Measurements from ENCODE around the gene INPP5K. TPM values are rescaled to one million over a fixed set of nuclear protein-coding genes. Genes with fewer than 3 reads are reported as not detected.

The INPP5K gene
- total and polyA plus RNA-seq, 12 donors, result 11.1 to 91.6 (median 36.2) TPM

GRCh38 chr17:1475321-1475854 is 41.0 kb downstream of the INPP5K start:
- Histone ChIP-seq H3K4me1 (replicated peaks in 1 of 2) (no peaks in the 10 kb centered on the region), H3K9me3 (replicated peaks in 1 of 3) (no peaks in the 10 kb centered on the region), H3K27ac (peak overlapping the region in 1 of 5 donors; percentile 10), H3K36me3 (replicated peaks in 1 of 2) (peaks cover 0 to 67% of the 10 kb centered on the region in 2 donors), H3K27me3 (no peaks in the 10 kb centered on the region), H3K4me3 (no peak overlapping the region)
- intact Hi-C loops (cut with DNase I), result no loop called here
- no peak for TF ChIP-seq CTCF (IDR thresholded peaks at IDR 0.05)
- TF ChIP-seq POLR2A (IDR thresholded peaks at IDR 0.05), result no peak
- WGBS, 4 donors, result 85 to 97% (median 94%) methylated on average over 10 to 15 of the region's 15 CpGs
- DNase-seq, result no peak

GRCh38 chr17:1474402-1475189 is 41.8 kb downstream of the INPP5K start:
- intact Hi-C loops (cut with DNase I), result no loop called here
- DNase-seq, result no peak
- Histone ChIP-seq H3K4me1 (replicated peaks in 1 of 2) (no peaks in the 10 kb centered on the region), H3K36me3 (replicated peaks in 1 of 2) (peaks cover 0 to 64% of the 10 kb centered on the region in 2 donors), H3K27ac (peak overlapping the region in 1 of 5 donors; percentile 10), H3K27me3 (no peaks in the 10 kb centered on the region), H3K9me3 (replicated peaks in 1 of 3) (no peaks in the 10 kb centered on the region), H3K4me3 (no peak overlapping the region)
- WGBS, 4 donors, result 89 to 94% (median 91%) methylated on average over 18 to 31 of the region's 31 CpGs
- TF ChIP-seq POLR2A (IDR thresholded peaks at IDR 0.05) (no peak), CTCF (IDR thresholded peaks at IDR 0.05) (no peak)

- no peaks in the 10 kb centered on the region for H3K27me3 ChIP-seq
- intact Hi-C loops (cut with DNase I), result no loop called here
- H3K36me3 ChIP-seq (replicated peaks in 1 of 2), result peaks cover 0 to 61% of the 10 kb centered on the region in 2 donors
- WGBS, 4 donors, result 89 to 96% (median 95%) methylated on average over 8 to 10 of the region's 10 CpGs
- DNase-seq, result no peak
- no peak overlapping the region for H3K27ac ChIP-seq
- no peaks in the 10 kb centered on the region for H3K9me3 ChIP-seq (replicated peaks in 1 of 3)
- TF ChIP-seq CTCF (IDR thresholded peaks at IDR 0.05) (no peak), POLR2A (IDR thresholded peaks at IDR 0.05) (no peak)
- no peaks in the 10 kb centered on the region for H3K4me1 ChIP-seq (replicated peaks in 1 of 2)
- H3K4me3 ChIP-seq, result no peak overlapping the region
These were observed 42.6 kb downstream of the INPP5K start for GRCh38 chr17:1473841-1474240.

- no peaks in the 10 kb centered on the region for H3K4me1 ChIP-seq (replicated peaks in 1 of 2)
- DNase-seq, result no peak
- WGBS, 4 donors, result 80 to 84% (median 82%) methylated on average over 5 to 11 of the region's 11 CpGs
- H3K9me3 ChIP-seq (replicated peaks in 1 of 3), result no peaks in the 10 kb centered on the region
- no peak overlapping the region for H3K4me3 ChIP-seq
- H3K36me3 ChIP-seq (replicated peaks in 1 of 2), result peaks cover 0 to 61% of the 10 kb centered on the region in 2 donors
- H3K27ac ChIP-seq, result no peak overlapping the region
- no peaks in the 10 kb centered on the region for H3K27me3 ChIP-seq
- TF ChIP-seq POLR2A (IDR thresholded peaks at IDR 0.05) (no peak), CTCF (IDR thresholded peaks at IDR 0.05) (no peak)
- intact Hi-C loops (cut with DNase I), result no loop called here
These were observed 43.2 kb downstream of the INPP5K start for GRCh38 chr17:1473170-1473569.
